ENCODE results near the gene OR14K1.

- no peak for TF ChIP-seq CTCF (IDR thresholded peaks at IDR 0.05)
- no peak for TF ChIP-seq POLR2A (IDR thresholded peaks at IDR 0.05)
- TF ChIP-seq POLR2AphosphoS5 (IDR thresholded peaks at IDR 0.05): no peak
- TF ChIP-seq EP300 (IDR thresholded peaks at IDR 0.05): no peak
Observed at GRCh38 chr1:247713753-247714152, 24.7 kb upstream of the OR14K1 start.
